HCT116 (cell line): Measurements from ENCODE around the gene ZNF438.

Source experiments
- ATF3 ChIP-seq: IDR thresholded peaks from 2 replicates; pipeline ENCODE4 v1.6.1; 2012
- CTCF ChIP-seq, 3 experiments: fragments of 200-600 bp in 1 of 3; sonication (generic) in 1 of 3; IDR thresholded peaks in 2 of 3; conservative IDR thresholded peaks in 1 of 3; 2 replicates each; pipeline ENCODE4 v1.5.1; 2012 to 2017; ENCODE audit warnings: low read depth in 2 of 3, low read length in 2 of 3, antibody characterized with exemption in 1 of 3, borderline replicate concordance in 1 of 3, control low read depth in 1 of 3, mild to moderate bottlenecking in 1 of 3, mixed read lengths in 1 of 3, mixed run types in 1 of 3, moderate library complexity in 1 of 3; ENCODE audit not compliant: insufficient read depth in 1 of 3
- EZH2 ChIP-seq: fragments of 200-600 bp; sonication (generic); IDR thresholded peaks from 2 replicates; pipeline ENCODE4 v1.6.1; 2017; ENCODE audit warnings: antibody characterized with exemption, mixed run types
- EZH2phosphoT487 ChIP-seq: fragments of 200-600 bp; IDR thresholded peaks from 2 replicates; pipeline ENCODE4 v1.6.1; 2018; ENCODE audit warnings: antibody characterized with exemption, borderline replicate concordance
- FOSL1 ChIP-seq: IDR thresholded peaks from 2 replicates; pipeline ENCODE4 v1.6.1; 2012; ENCODE audit warnings: low read depth
- MAX ChIP-seq: IDR thresholded peaks from 2 replicates; pipeline ENCODE4 v1.6.1; 2012
- POLR2A ChIP-seq: IDR thresholded peaks from 2 replicates; pipeline ENCODE4 v1.7.0; 2011; ENCODE audit warnings: borderline replicate concordance; ENCODE audit not compliant: insufficient read depth, insufficient read length; ENCODE audit errors: extremely low read depth
- REST ChIP-seq: IDR thresholded peaks from 2 replicates; pipeline ENCODE4 v1.6.1; 2012; ENCODE audit warnings: low read depth

- TF ChIP-seq CTCF (IDR thresholded peaks at IDR 0.05 in 2 of 3, conservative IDR thresholded peaks at IDR 0.05 in 1 of 3; ENCODE audit: borderline replicate concordance in 1 of 3, insufficient read depth in 1 of 3, low read depth in 2 of 3, low read length in 2 of 3) (no peak), POLR2A (no peak), EZH2 (no peak), FOSL1 (no peak), MAX (no peak), REST (no peak), ATF3 (no peak), EZH2phosphoT487 (no peak)
These were observed 32.7 kb upstream of the ZNF438 start for GRCh38 chr10:31064348-31064747.
